B cell (primary cell): ENCODE results near the gene PLA2G2D. TPM values are rescaled to one million over a fixed set of nuclear protein-coding genes. Genes with fewer than 3 reads are reported as not detected.
"Not testable (repeated sequence)": the region's sequence is repeated elsewhere in the genome, so short reads cannot be mapped to it uniquely, and the experiment has no call there.

Experiments used
- ATAC-seq: fragments of 200-7000 bp; cut with Tn5 transposase; one replicate; pipeline ENCODE4 v1.10.0; 2021; ENCODE audit warnings: low read depth, mild to moderate bottlenecking, moderate number of reproducible peaks, moderate library complexity
- CTCF ChIA-PET: fragments of 350-600 bp; sonication (Branson Sonifier 250); formaldehyde crosslinking; loops from one replicate; lab custom pipeline; 2021; ENCODE audit warnings: antibody characterized with exemption, inconsistent platforms; lab: Charles Lee
- POLR2A ChIA-PET: fragments of 350-600 bp; sonication (Branson Sonifier 250); formaldehyde crosslinking; loops from one replicate; lab custom pipeline; 2021; ENCODE audit warnings: antibody characterized with exemption; lab: Charles Lee
- DNase-seq: peaks from one replicate; pipeline ENCODE4 v3.0.0; 2013
- H2AFZ ChIP-seq: 2 replicates; pipeline ENCODE4 v1.6.1; 2012; ENCODE audit warnings: mild to moderate bottlenecking, low read depth, low read length; ENCODE audit not compliant: insufficient read depth, poor library complexity, severe bottlenecking
- H3K27ac ChIP-seq, 2 donors: 1 replicate in 1 of 2; 2 replicates in 1 of 2; pipeline ENCODE4 v1.5.1; 2012 to 2013; ENCODE audit warnings: low read length in 2 of 2, mild to moderate bottlenecking in 2 of 2, moderate library complexity in 1 of 2
- H3K27me3 ChIP-seq, 4 experiments: fragments of 200-600 bp in 1 of 4; sonication (generic) in 1 of 4; replicated peaks in 1 of 4; 1 replicate in 2 of 4; 2 replicates in 2 of 4; pipeline versions ENCODE4 v1.6.1 to v1.7.0; 2013 to 2016; ENCODE audit warnings: low read length in 3 of 4, mild to moderate bottlenecking in 2 of 4, mixed read lengths in 1 of 4, moderate library complexity in 1 of 4; ENCODE audit not compliant: insufficient read depth in 4 of 4, control insufficient read depth in 3 of 4; ENCODE audit errors: control extremely low read depth in 1 of 4
- H3K36me3 ChIP-seq, 2 experiments: replicated peaks in 1 of 2; 1 replicate in 1 of 2; 2 replicates in 1 of 2; pipeline versions ENCODE4 v1.6.1 to v1.7.1; 2013; ENCODE audit warnings: low read length in 1 of 2; ENCODE audit not compliant: insufficient read depth in 2 of 2, control insufficient read depth in 1 of 2; ENCODE audit errors: control extremely low read depth in 1 of 2, extremely low read depth in 1 of 2
- H3K4me1 ChIP-seq, 2 donors: fragments of 200-600 bp in 1 of 2; sonication (generic) in 1 of 2; 1 replicate in 1 of 2; 2 replicates in 1 of 2; pipeline versions ENCODE4 v1.5.1 to v1.6.1; 2013 to 2017; ENCODE audit warnings: low read length in 2 of 2; ENCODE audit not compliant: control insufficient read depth in 2 of 2, insufficient read depth in 2 of 2
- H3K4me2 ChIP-seq: replicated peaks from 2 replicates; pipeline ENCODE3; 2012; ENCODE audit warnings: mild to moderate bottlenecking, low read depth, low read length; ENCODE audit not compliant: poor library complexity, severe bottlenecking
- H3K4me3 ChIP-seq, 5 experiments: fragments of 200-600 bp in 1 of 5; sonication (generic) in 1 of 5; 1 replicate in 3 of 5; 2 replicates in 2 of 5; pipeline versions ENCODE4 v1.5.1 to v1.7.0; 2011 to 2016; ENCODE audit warnings: low read length in 4 of 5, mild to moderate bottlenecking in 4 of 5, low read depth in 2 of 5, control low read depth in 1 of 5, moderate library complexity in 1 of 5; ENCODE audit not compliant: insufficient read depth in 1 of 5; ENCODE audit errors: control extremely low read depth in 1 of 5, extremely low read depth in 1 of 5
- H3K79me2 ChIP-seq: fragments of 200-600 bp; sonication (generic); one replicate; pipeline ENCODE4 v1.6.0; 2016; ENCODE audit warnings: low read length; ENCODE audit not compliant: control insufficient read depth, insufficient read depth
- H3K9ac ChIP-seq: fragments of 200-600 bp; sonication (generic); 2 replicates; pipeline ENCODE4 v1.6.1; 2017; ENCODE audit warnings: mild to moderate bottlenecking, low read length, moderate library complexity
- H3K9me3 ChIP-seq, 3 donors: one replicate each; pipeline versions ENCODE4 v1.6.1 to v1.7.1; 2013; ENCODE audit warnings: low read length in 2 of 3; ENCODE audit not compliant: control insufficient read depth in 2 of 3, insufficient read depth in 1 of 3; ENCODE audit errors: control extremely low read depth in 1 of 3
- H4K20me1 ChIP-seq: 2 replicates; pipeline ENCODE4 v1.6.0; 2012; ENCODE audit warnings: mild to moderate bottlenecking, low read length; ENCODE audit not compliant: insufficient read depth, control insufficient read depth, poor library complexity, severe bottlenecking
- H3K27ac Mint-ChIP-seq: one replicate; pipeline ENCODE4 v1.8.0; 2021; ENCODE audit warnings: mixed read lengths
- H3K27me3 Mint-ChIP-seq: one replicate; pipeline ENCODE4 v1.8.0; 2021; ENCODE audit warnings: mixed read lengths
- H3K4me1 Mint-ChIP-seq: one replicate; pipeline ENCODE4 v1.8.0; 2021; ENCODE audit warnings: mixed read lengths
- H3K4me3 Mint-ChIP-seq: one replicate; pipeline ENCODE4 v1.8.0; 2021; ENCODE audit warnings: mixed read lengths
- H3K9me3 Mint-ChIP-seq: one replicate; pipeline ENCODE4 v1.8.0; 2022; ENCODE audit warnings: mixed read lengths; ENCODE audit not compliant: insufficient read depth
- EZH2 ChIP-seq: IDR thresholded peaks from 2 replicates; pipeline ENCODE4 v1.6.1; 2012; ENCODE audit warnings: borderline replicate concordance, low read depth, mild to moderate bottlenecking, moderate library complexity, low read length; ENCODE audit not compliant: insufficient read depth, poor library complexity, severe bottlenecking
- WGBS: methylation state at CpG from one replicate; pipeline ENCODE4 v1.1.5; 2013; ENCODE audit warnings: missing lambda C conversion rate; ENCODE audit not compliant: insufficient coverage; 5-methylcytosine and 5-hydroxymethylcytosine counted together
- intact Hi-C: fragments of 100-400 bp; cut with micrococcal nuclease; formaldehyde crosslinking; loops from one replicate; pipeline ENCODE4 v1.10.0; 2022
- polyA plus RNA-seq: library from polyadenylated mRNA; depleted of rRNA; stranded (reverse); fragments of >200 nt; gene quantifications from 2 replicates; pipeline ENCODE4 v1.2.3, GENCODE V29; 2012
- total RNA-seq, 2 donors: library from RNA; stranded (reverse); fragments of 120-200 nt in 1 of 2; gene quantifications; 1 replicate in 1 of 2; 2 replicates in 1 of 2; pipeline versions ENCODE4 v1.2.3 to v1.2.4, GENCODE V29; 2013 to 2022
- TF ChIP-seq, protein P1 (sequence below): fragments of 200-600 bp; IDR thresholded peaks from one replicate; pipeline ENCODE4 v1.8.0; 2022; ENCODE audit warnings: antibody characterized with exemption, mild to moderate bottlenecking

PLA2G2D gene
- total and polyA plus RNA-seq, 2 donors (not counting 1 experiment from before 2014, with no cell fraction given) = 2.3 to 2.8 TPM

DNA sequence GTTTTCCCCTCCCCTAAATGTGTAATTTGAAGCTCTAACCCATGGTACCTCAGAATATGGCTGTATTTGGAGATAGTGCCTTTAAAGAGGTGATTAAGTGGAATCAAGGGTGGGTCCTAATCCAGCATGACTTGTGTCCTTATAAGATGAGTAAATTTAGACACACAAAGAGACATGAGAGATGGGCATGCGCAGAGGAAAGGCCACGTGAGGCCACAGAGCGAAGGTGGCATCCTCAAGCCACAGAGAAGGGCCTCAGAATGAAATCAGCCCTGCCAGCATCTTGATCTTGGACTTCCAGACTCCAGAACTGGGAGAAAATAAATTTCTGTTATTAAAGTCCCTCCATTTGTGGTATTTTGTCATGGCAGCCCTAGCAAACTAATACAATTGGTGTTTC is 16.9 kb upstream of the PLA2G2D start:
- H3K27me3 ChIP-seq = peaks cover 0 to 6% (median 0%) of the 10 kb centered on the region in 4 experiments
- no peak overlapping the region for H3K4me3 ChIP-seq
- ATAC-seq (no peak), DNase-seq (no peak)
- no peaks in the 10 kb centered on the region for H3K36me3 ChIP-seq
- Mint-ChIP-seq H3K27ac (no peak overlapping the region), H3K4me3 (no peak overlapping the region), H3K9me3 (no peaks in the 10 kb centered on the region), H3K27me3 (peaks cover 13% of the 10 kb centered on the region), H3K4me1 (no peaks in the 10 kb centered on the region)
- H3K27ac ChIP-seq = no peak overlapping the region
- no peak overlapping the region for H3K9ac ChIP-seq
- intact Hi-C loops = no loop called here
- TF ChIP-seq, protein P1, sequence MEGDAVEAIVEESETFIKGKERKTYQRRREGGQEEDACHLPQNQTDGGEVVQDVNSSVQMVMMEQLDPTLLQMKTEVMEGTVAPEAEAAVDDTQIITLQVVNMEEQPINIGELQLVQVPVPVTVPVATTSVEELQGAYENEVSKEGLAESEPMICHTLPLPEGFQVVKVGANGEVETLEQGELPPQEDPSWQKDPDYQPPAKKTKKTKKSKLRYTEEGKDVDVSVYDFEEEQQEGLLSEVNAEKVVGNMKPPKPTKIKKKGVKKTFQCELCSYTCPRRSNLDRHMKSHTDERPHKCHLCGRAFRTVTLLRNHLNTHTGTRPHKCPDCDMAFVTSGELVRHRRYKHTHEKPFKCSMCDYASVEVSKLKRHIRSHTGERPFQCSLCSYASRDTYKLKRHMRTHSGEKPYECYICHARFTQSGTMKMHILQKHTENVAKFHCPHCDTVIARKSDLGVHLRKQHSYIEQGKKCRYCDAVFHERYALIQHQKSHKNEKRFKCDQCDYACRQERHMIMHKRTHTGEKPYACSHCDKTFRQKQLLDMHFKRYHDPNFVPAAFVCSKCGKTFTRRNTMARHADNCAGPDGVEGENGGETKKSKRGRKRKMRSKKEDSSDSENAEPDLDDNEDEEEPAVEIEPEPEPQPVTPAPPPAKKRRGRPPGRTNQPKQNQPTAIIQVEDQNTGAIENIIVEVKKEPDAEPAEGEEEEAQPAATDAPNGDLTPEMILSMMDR = no peak
- TF ChIP-seq EZH2 = no peak
- H2AFZ ChIP-seq = no peak overlapping the region
- H3K9me3 ChIP-seq = peaks cover 0 to 4% (median 0%) of the 10 kb centered on the region in 3 donors
- WGBS = 100% methylated on average over 3 of the region's 3 CpGs
- ChIA-PET POLR2A (no interaction called here), CTCF (no interaction called here)
- no peaks in the 10 kb centered on the region for H3K79me2 ChIP-seq
- H3K4me1 ChIP-seq = no peaks in the 10 kb centered on the region
- H3K4me2 ChIP-seq = no peak overlapping the region
- H4K20me1 ChIP-seq = no peaks in the 10 kb centered on the region

- no peaks in the 10 kb centered on the region for H3K4me1 Mint-ChIP-seq
Measured at GRCh38 chr1:20134995-20135394, 15.7 kb upstream of the PLA2G2D start.

DNA sequence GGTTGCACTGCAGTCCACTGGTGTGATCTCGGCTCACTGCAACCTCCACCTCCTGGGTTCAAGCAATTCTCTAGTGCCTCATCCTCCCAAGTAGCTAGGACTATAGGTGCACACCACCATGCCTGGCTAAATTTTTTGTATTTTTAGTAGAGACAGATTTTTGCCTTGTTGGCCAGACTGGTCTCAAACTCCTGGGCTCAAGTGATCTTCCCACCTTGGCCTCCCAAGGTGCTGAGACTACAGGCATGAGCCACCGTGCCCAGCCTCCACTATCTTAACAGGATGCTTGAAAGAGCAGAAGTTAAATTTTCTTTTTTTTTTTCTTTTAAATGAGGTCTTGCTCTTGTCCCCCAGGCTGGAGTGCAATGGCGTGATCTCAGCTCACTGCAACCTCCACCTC is 11.2 kb upstream of the PLA2G2D start:
- not testable (repeated sequence) for H3K27ac Mint-ChIP-seq
- WGBS = no CpG with 5 or more reads among the region's 3 CpGs

More at GRCh38 chr1:20134995-20135394, 15.7 kb upstream of the PLA2G2D start:
- Histone ChIP-seq H3K36me3 (no peaks in the 10 kb centered on the region), H3K9me3 (peaks cover 0 to 4% (median under 1%) of the 10 kb centered on the region in 3 donors), H3K27me3 (no peaks in the 10 kb centered on the region), H3K9ac (no peak overlapping the region), H3K27ac (no peak overlapping the region), H2AFZ (no peak overlapping the region), H3K4me3 (no peak overlapping the region), H3K4me1 (no peaks in the 10 kb centered on the region), H4K20me1 (no peaks in the 10 kb centered on the region), H3K4me2 (no peak overlapping the region), H3K79me2 (no peaks in the 10 kb centered on the region)
- Mint-ChIP-seq H3K4me3 (no peak overlapping the region), H3K27ac (no peak overlapping the region), H3K9me3 (peaks cover under 1% of the 10 kb centered on the region), H3K27me3 (peaks cover 13% of the 10 kb centered on the region)
- no peak for ATAC-seq
- TF ChIP-seq, protein P1 = no peak
- no peak for TF ChIP-seq EZH2
- intact Hi-C loops = no loop called here
- no peak for DNase-seq
- ChIA-PET CTCF (no interaction called here), POLR2A (interaction anchor here (0.5 kb wide), 1 partner anchor 11 kb away, joined by 3 read pairs; no protein-coding TSS in a partner anchor)
- no CpG with 5 or more reads among the region's 3 CpGs for WGBS

More for the DNA sequence above, 11.2 kb upstream of the PLA2G2D start:
- Mint-ChIP-seq H3K9me3 (peaks cover 11% of the 10 kb centered on the region), H3K4me1 (peaks cover 20% of the 10 kb centered on the region)
- H4K20me1 ChIP-seq, H3K27me3 ChIP-seq, H3K79me2 ChIP-seq, intact Hi-C loops, H3K4me3 ChIP-seq, H3K4me2 ChIP-seq, DNase-seq, CTCF ChIA-PET, H3K4me3 Mint-ChIP-seq, H3K9ac ChIP-seq, H2AFZ ChIP-seq, POLR2A ChIA-PET, ATAC-seq, H3K27me3 Mint-ChIP-seq, H3K27ac ChIP-seq, H3K36me3 ChIP-seq: not testable (repeated sequence)
- Histone ChIP-seq H3K9me3 (peaks cover 0 to 15% (median 5%) of the 10 kb centered on the region in 3 donors), H3K4me1 (peaks cover 12 to 19% of the 10 kb centered on the region in 2 donors)
